ENCODE results near the gene TBCD.

The TBCD gene

GRCh38 chr17:82803185-82803584 lies 51.3 kb downstream of the TBCD start:
- in situ Hi-C loops (cut with HindIII; ENCODE audit: low pct_ligation_motif_present, low sequenced_read_pairs) = no loop called here
- no peak for TF ChIP-seq CTCF (IDR thresholded peaks at IDR 0.05; ENCODE audit: low read depth, low read length, missing control alignments)
- DNase-seq = no peak

GRCh38 chr17:82803606-82804005 lies 51.7 kb downstream of the TBCD start:
- TF ChIP-seq CTCF (IDR thresholded peaks at IDR 0.05; ENCODE audit: low read depth, low read length, missing control alignments) = no peak
- in situ Hi-C loops (cut with HindIII; ENCODE audit: low pct_ligation_motif_present, low sequenced_read_pairs) = no loop called here
- no peak overlapping the region for H3K27ac ChIP-seq

More at GRCh38 chr17:82803185-82803584, 51.3 kb downstream of the TBCD start:
- Histone ChIP-seq H3K36me3 (replicated peaks) (no peaks in the 10 kb centered on the region), H3K4me3 (ENCODE audit: low read depth, low read length) (no peak overlapping the region), H3K27me3 (replicated peaks) (no peaks in the 10 kb centered on the region), H3K27ac (no peak overlapping the region)

GRCh38 chr17:82804442-82805191 lies 52.8 kb downstream of the TBCD start:
- no peak for DNase-seq
- H3K4me3 ChIP-seq (ENCODE audit: low read depth, low read length) = no peak overlapping the region
- no peak overlapping the region for H3K27ac ChIP-seq
- in situ Hi-C loops (cut with HindIII; ENCODE audit: low pct_ligation_motif_present, low sequenced_read_pairs) = no loop called here
- no peaks in the 10 kb centered on the region for H3K36me3 ChIP-seq (replicated peaks)
- no peak for TF ChIP-seq CTCF (IDR thresholded peaks at IDR 0.05; ENCODE audit: low read depth, low read length, missing control alignments)
- no peaks in the 10 kb centered on the region for H3K27me3 ChIP-seq (replicated peaks)

More at GRCh38 chr17:82803606-82804005, 51.7 kb downstream of the TBCD start:
- Histone ChIP-seq H3K4me3 (ENCODE audit: low read depth, low read length) (no peak overlapping the region), H3K36me3 (replicated peaks) (no peaks in the 10 kb centered on the region), H3K27me3 (replicated peaks) (no peaks in the 10 kb centered on the region)
- no peak for DNase-seq

GRCh38 chr17:82805254-82805653 lies 53.4 kb downstream of the TBCD start:
- DNase-seq = no peak
- TF ChIP-seq CTCF (IDR thresholded peaks at IDR 0.05; ENCODE audit: low read depth, low read length, missing control alignments) = no peak
- Histone ChIP-seq H3K27me3 (replicated peaks) (no peaks in the 10 kb centered on the region), H3K4me3 (ENCODE audit: low read depth, low read length) (no peak overlapping the region), H3K27ac (no peak overlapping the region), H3K36me3 (replicated peaks) (no peaks in the 10 kb centered on the region)
- in situ Hi-C loops (cut with HindIII; ENCODE audit: low pct_ligation_motif_present, low sequenced_read_pairs) = no loop called here

- Histone ChIP-seq H3K27me3 (replicated peaks) (no peaks in the 10 kb centered on the region), H3K36me3 (replicated peaks) (no peaks in the 10 kb centered on the region), H3K4me3 (ENCODE audit: low read depth, low read length) (no peak overlapping the region), H3K27ac (no peak overlapping the region)
- DNase-seq = no peak
- in situ Hi-C loops (cut with HindIII; ENCODE audit: low pct_ligation_motif_present, low sequenced_read_pairs) = no loop called here
- TF ChIP-seq CTCF (IDR thresholded peaks at IDR 0.05; ENCODE audit: low read depth, low read length, missing control alignments) = no peak
These were observed 54.0 kb downstream of the TBCD start for GRCh38 chr17:82805823-82806222.

GRCh38 chr17:82806645-82807044 lies 54.8 kb downstream of the TBCD start:
- no peak overlapping the region for H3K27ac ChIP-seq
- in situ Hi-C loops (cut with HindIII; ENCODE audit: low pct_ligation_motif_present, low sequenced_read_pairs) = no loop called here

More at GRCh38 chr17:82806645-82807044, 54.8 kb downstream of the TBCD start:
- TF ChIP-seq CTCF (IDR thresholded peaks at IDR 0.05; ENCODE audit: low read depth, low read length, missing control alignments) = no peak
- no peaks in the 10 kb centered on the region for H3K27me3 ChIP-seq (replicated peaks)
- no peaks in the 10 kb centered on the region for H3K36me3 ChIP-seq (replicated peaks)
- DNase-seq = no peak
- H3K4me3 ChIP-seq (ENCODE audit: low read depth, low read length) = no peak overlapping the region
